Inflammatory macrophage (primary cell): ENCODE data around the gene MIDN.

Experiments
- DNase-seq, 2 donors: peaks; one replicate each; pipeline ENCODE4 v3.0.0-alpha.2; 2020 to 2022

The MIDN gene

DNA sequence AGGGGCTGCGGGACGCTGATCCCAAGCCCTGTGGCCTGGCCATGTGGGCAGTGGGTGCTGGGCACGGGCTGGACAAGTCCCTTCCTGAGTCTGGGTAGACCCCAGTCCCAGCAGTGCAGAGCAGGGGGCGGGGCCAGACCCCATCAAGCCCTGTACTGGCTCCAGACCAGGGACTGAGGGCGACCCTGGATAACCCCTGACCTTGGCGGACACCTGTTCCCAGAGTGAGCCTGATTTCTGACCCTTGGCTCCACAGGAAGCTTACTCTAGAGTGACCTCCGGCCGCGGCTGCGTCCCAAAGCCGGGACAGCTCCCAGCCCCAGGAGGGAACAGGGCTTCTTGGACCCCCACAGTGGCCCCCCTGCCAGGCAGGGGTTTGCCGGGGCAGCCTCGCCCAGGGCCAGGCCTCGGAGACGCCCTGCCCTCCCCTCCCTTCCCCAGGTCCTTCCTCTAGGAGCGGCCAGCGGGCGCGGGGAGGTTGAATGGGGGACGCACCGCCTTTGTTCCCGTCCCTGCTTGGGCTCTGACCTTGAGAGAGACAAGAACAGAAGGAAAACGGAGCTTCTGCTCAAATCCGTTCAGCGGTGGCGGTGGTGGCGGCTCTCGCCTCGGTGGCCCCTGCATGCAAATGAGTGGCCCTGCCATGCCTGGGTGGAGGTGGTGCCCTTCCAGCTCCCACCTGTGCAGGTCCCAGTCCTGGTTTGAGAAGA lies 35.0 kb downstream of the MIDN start:
- DNase-seq: no peak

DNA sequence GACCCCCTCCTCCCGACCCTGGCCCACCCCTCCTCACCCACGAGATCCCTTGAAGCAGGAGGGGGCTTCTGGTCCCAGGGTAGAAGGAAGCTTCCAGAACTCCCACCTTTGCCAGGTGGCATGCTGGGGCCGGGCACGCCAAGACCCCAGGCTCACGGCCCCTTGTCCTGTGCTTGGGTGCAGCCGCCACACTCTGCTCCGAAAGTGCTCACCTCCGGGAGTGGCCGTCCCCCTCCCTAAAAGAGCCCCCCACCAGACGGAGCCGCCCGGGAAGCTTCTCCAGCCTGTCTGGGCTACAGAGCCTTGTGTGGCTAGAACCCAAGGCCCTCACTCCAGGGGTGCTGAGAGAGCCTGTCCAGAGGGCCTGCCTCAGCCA lies 35.5 kb downstream of the MIDN start:
- DNase-seq: no peak

DNA sequence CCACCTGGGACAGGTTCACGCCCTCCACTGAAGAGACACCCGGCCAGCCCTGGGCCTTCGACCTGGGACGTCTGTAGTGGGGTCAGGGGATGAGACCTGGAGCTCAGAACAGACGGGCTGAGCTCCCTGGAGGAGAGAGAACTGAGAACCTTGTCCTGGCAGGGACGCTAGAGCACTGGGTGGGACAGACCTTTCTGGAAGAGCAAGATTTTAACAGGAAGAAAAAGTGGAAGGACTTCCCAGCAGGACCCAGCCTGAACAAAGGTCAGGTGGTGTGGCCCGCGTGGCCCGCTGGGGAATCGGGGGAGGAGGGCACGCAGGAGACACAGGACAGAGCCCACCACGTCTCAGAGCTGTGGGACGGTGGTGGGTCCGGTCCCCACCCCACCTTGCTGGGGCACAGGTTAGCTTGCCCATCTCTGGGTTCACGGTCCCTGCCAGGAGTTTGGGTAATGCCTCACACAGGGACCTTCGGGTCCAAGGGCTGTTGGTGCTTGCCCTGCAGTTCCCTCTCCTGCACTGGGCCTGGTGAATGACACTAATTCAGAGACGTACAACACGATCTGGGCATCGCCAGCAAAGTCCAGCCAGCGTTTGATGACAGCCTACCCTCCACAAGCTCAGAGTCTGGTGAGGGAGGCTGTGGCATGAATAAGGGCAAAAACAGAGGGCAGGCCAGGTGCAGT lies 36.1 kb downstream of the MIDN start:
- no peak for DNase-seq

DNA sequence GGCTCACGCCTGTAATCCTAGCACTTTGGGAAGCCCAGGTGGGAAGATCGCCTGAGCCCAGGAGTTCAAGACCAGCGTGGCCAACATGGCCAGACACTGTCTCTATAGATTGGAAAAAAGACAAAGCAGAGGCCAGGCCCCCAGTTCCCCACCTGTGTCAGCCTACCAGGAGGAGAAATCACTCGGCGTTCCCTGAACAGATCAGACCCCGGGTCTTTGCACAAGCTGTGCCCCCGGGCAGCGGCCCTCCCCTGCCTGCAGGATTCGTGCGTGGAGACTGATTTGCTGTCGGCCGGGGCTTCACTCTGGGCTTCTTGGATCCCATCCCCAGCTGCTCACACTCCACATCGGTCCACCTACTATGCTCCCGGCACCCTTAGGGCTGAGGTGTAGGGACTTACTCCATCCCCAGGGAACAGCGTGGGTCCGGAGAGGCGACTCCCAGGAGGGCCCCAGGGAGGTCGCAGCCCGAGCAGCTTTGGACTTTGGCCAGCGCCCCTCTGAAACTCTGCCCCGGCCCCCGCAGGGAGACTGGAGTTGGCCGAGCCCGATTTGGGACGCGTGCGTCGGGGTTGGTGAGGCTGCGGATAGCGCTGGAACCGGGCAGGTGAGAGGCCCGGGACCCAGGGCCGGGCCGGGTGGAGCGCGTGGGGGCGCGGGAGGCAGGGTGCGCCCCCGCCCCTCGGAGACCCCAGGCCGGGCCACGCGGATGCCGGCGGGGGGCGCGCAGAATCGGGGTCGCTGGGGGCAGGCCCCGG lies 36.8 kb downstream of the MIDN start:
- no peak for DNase-seq

DNA sequence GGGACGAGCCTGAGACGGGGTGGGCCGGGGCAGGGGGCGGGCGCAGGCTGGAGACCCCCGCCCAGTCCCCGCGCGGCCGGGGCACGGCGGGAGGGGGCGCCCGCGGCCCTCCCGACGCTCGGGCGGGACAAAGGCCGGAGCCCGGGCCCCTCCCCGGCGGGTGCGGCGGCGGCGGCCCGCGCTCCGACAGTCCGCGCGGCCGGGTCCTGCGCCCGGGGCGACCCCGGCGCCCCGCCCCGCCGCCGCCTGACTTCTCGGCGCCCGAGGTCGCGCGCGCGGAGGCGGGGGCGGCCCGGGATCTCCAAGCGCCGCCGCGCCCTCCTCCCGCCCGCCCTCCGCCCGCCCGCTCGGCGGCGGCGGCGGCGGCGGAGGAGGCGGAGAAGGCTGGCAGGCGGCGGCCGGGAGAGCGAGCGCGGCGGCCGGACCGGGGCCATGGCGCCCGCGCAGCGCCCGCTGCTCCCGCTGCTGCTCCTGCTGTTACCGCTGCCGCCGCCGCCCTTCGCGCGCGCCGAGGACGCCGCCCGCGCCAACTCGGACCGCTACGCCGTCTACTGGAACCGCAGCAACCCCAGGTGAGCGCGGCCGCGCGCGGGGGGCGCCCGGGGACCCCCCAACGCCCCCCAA lies 37.5 kb downstream of the MIDN start, which contains the start of gene EFNA2:
TSS of gene EFNA2 (plus strand) at position 137 of the 624 bp plus-strand sequence. CDS start at position 433, 296 bp downstream.
- no peak for DNase-seq

DNA sequence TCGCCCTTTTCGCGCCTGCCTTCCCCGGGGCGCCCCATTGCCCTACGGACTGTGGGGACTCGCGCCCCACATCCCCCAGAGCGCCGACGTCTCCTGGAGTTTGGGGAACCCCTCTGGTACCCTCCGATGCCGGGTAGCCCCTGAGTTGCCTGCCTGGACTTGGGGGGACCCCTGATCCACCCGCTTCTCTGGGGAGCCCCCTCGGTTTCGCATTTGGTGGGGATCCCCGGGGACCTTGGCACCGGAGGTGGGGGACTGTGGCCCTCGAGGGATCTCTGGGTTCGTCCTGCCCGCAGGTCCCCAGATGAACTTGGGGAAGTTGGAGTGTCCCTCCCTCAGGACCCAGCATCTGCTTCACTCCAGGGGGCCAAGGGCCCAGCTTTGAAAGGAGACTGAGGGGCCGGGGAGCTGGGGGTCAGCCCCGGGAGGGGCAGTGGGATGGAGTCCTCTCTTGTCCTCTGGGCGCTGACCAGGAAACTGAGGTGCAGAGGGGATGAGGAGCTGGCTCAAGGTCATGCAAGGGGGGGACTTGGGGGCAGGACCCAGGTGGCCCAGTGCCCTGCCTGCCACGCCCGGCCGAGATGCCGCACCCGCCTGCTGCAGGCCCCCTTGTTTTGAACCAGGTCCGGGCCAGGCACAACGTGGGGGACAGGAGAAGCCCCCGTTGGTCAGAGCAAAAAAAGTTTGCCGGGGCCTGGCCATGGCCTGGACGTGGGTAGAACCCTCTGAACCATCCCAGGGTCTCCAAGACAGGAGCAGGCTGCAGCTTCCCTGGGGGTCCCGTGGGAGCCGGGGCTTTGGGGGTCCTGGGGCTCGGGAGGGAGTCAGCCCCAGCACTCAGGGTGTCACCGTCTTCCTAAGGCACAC lies 38.3 kb downstream of the MIDN start:
- DNase-seq: no peak

DNA sequence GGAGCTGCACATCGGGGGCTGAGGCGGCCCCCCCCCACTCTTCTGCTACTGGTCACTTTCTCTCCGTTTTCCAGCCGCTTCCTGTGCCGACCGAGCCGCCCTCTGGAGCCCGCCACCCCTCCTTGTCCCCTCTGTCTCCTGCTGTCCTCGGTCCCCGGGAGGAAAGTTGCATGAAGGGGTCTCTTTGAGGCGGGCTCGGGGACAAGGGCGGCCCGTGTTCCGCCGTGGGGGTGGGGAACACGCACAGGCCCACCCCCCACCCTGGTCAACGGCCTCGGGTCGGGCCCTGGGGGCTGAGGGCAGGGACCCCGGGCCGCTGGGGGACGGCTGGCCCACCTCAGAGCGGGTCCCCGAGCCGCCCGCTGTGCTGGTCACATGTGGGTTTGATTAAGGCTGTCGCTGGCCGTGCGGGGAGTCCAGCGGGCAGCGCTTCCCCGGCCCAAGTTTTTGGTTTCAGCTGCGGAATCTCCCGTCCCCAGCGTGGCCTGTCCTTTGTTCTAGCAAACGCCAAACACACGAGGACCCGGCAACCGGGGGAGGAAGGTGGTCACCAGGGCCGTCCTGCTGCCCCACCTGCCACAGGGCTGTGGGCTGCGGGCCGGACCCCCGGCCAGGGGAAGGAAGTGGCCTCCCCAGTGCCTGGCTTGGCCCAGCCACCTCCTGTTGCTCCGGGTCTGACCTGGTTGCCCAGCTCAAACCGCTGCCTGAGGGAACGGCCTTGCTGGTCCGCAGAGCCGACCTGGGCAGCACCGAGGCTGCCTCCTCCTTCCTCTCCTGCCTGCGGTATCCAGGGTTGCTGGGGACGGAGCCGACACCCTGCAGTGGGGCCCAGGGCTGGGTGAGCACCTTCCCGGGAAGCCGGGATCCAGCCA lies 39.2 kb downstream of the MIDN start:
- DNase-seq: no peak

DNA sequence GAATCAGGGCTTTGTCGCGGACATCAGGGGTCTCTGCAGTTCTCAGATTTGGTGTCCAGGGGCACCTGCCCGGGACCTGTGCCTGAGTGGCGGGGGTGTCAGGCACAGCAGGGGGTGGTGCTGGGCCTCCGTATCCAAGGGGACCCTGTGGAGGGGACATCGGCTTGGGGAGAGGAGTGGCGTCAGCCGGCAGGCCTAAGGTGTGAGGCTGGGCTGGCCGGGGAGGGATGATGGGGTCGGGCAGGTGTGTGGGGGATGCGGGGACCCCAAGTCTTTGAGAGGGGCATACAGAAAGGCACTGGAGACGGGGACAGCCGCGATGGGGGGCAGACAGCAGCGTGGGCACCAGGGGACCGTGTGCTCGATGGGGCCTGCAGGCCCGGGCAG lies 39.8 kb downstream of the MIDN start:
- no peak for DNase-seq

DNA sequence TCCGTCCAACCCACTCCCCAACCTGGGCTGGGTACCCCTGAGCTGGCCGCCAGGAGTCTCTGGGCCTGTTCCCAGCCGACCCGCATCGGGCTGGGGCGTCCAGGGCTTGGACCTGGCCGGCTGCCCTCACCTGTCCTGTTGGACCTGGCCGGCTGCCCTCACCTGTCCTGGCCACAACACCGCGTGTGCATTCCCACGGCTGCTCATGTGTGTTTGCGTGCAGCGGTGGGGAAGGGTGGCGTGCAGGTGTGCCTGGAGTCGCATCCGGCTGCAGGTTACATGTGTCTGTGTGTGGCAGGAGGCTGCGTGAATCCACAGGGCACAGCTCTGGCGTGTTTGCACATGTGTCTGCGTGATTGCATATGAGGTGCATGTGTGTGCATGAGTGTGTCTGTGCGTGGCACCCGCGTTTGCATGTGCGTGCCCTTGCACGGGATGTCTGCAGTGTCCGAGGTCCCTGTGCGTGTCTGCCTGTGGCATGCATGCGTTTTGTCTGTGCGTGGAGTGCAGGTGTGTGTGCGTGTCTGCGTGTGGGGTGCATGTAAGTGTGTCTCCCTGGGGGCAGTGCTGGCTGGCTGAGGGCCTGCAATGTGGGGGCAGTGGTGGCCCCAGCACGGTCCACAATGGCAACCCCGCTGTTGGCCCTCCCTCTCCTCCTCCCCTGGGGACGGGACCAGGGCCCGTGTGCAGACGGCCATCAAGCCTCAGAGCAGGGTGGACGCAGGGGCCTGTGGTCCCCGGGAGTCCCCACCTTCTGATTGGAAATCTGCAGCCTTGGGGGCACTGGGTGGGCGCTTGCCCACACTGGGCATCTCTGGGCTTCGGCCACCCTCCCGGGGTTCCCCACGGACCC lies 40.7 kb downstream of the MIDN start:
- no peak for DNase-seq

DNA sequence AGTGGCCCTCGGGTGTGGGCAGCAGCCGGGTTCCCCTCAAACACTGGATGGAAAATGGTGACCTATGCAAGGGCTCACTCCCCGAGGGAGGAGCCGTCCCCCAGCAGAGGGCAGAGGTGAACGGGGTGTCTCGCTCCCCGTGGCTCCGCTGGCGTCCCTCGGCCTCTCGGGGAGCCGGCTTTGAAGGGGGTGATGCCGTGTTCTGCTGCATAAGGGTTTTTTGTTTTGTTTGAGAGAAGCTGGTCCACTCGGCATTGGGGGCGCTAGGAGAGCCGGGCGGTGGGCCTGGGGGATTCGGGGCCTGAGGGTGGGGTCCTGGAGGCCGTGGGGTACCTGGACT lies 41.3 kb downstream of the MIDN start:
- no peak for DNase-seq

DNA sequence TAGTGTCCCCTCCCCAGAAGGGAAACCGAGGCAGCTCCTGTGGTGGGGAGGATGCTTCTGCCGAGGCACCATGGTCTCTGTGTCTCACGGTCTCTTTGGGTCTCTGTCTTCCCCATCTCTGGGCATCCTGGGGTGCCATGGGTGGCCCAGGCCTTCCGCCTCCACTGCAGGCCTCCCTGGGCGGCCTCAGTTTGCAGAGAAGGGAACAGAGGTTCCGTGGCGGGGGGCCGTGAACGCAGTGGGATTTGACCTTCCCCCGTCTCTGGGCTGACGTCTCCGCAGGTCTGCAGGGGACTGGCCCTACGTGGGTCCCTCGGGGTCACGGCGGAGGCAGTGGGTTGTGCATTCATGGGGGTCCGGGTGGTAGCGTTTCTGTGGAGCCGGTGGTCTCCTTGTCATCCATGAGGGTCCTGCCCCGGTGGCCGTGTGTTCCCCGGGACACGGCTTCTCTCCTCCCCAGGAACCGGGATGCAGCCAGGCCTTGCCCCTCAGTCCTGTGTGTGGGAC lies 41.9 kb downstream of the MIDN start:
- no peak for DNase-seq

DNA sequence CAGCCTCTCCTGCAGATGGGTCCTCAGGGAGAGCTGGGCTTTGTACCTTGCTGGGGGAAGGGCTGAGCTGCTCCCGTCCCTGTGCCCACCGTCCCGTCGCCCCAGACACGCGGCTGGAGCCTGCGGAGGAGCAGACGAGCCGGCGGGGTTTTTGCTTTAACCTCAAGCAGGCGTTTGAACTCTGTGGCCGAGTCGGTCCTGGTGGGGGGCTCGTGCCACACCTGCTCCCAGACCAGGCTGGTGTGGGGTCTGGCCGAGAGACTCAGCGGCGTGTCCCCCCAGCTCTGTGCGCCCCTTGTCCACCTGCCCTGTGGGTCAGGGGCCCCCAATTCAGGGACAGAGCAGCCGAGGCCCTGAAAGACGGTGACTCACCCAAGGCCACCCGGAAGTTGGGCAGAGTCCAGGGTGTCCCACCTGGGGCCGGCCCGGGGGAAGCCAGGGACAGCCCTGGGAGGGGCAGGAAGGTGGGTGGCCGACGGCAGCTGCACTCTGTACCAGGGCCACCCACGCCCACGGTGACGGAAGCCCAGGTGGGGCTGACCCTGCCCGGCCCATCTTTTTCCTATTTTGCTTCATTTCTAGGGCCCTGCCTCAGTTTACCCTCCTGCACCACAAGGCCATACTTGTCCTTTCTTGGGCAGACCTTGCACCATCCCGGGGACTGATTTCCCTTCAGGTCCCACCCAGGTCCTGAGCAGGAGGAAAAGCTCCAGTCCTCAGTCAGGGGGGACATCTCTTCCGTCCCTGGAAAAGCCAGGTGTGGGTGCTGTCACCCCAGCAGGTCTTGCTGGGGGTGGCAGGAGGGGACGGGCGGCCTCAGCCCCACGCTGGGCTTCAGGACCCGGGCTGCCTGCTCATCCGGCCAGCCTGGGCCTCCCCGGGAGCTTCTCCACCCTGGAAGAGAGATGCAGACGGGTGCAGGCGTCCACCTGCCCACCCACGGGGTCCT lies 42.6 kb downstream of the MIDN start:
- DNase-seq: peak in 1 of 2 donors; percentile 6

DNA sequence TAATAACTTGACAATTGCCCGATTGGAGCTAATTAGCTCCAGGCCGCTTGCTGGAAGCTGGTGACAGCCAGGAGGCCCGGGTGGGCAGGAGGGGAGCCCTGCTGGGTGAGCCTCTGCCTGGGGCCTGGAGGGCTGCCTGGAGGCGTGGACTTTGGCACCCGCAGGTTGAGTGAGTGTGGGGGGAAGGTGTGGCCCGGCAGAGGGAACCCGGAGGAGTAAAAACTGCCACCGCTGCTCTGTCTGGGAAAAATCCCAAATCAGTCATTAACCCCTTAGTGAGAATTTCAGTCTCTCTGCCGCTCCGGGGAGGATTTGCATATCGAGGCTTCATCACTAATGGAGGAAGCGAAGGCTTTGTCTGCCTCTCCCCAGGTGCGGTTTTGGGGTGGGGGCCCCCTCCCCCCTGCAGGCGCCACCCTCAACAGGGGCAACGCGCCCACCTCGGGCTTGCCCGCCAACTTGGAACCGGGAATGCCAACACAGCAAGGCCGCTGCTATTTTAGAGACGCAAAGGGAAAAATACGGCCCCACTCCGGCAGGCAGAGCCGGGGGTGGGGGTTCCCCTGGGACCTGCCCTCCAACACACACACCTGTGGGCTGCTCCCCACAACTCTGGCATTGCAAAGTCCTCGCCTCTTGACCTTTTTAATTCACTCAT lies 43.5 kb downstream of the MIDN start:
- DNase-seq: no peak

DNA sequence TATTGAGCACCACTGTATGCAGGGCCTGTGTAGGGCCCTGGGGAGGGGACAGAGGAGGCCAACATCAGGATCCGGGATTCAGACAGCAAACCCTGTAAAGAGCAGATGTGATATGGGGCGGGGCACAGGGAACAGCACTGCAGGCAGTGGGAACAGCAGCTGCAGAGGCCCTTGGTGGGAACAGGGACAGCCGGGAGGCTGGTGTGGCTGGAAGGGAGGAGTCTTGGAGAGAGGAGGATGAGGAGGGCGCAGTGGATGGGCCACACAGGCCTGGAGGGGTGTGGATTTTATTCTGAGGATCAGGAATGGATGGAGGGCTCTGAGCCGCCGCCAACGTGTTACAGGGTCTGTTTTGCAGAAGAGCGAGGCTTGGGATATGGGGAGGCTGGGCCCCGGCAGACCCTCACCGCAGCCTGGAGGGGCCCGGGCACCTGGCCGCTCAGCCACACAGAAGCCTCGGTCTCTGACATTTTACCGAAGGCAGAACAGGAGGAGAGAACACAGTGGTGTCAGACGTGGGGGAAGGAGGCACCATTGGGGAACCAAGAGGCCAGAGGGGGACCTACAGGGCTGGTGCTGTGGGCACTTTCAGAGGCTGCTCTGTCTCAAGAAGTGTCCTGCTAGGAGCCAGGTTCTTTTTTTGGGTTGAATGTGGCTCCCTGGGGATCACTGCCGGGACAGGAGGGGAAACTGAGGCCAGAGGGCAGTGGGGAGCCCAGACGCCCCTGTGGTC lies 44.2 kb downstream of the MIDN start:
- DNase-seq: no peak

DNA sequence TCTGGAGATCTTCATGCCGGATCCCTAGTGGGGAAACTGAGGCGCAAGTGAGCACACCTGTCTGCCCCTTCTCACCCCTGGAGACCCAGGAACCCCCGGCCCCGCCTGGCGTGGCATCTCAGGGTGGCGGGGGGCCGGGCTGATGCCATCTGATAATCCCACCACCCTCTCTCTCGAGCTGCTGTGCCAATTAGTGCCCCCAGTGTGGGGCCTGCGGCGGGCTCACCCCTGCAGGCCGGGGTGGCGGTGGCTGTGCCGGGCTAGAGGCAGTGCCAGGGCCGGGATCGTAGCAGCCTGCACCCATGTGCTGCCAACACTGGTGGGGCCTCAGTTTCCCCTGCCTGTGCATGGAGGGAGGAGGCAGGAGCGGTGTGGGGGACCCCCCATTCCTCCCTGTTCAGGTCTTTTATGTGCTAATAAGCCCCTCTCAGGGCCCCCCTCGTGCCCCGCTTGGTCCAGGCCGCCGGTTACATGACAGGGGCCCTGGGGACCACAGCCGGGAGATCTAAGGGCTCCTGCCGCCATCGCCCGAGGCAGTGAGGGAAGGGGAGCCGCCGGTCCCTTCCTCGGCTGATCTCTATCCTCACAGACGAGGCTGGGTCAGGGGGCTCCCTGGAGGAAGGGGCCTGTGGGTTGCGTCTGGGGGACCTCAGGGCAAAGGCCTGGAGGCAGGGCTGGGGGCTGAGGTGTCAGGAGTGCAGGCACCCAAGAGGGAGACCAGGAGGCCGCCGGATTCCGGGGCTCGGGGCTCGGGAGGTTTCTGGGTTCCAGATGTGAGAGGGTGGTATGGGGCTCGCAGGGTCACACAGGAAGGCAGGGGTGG lies 45.6 kb downstream of the MIDN start:
- DNase-seq: no peak

DNA sequence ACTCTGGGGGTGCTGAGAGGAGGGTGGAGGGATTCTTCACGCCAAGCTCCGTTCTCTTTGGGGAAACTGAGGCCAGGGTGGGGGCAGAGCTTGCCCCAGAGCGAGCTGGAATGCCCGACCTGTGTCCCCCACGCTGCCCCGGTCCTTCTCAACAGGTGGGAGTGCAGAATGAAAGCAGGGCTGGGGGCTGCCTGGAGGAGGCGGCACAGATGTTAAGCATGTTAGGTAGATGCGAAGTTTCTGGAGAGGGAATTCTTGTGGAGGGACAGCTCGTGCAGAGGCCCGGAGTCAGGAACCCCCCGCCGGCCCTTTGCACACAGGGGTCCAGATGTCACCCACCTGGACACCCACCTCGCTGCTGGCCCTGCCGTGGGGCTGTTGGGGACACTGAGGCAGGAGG lies 46.3 kb downstream of the MIDN start:
- no peak for DNase-seq
